Suppressor macrophage treated with lipopolysaccharide for 4 hours (primary cell): Measurements from ENCODE around the gene HGFAC.
A peak's percentile ranks its signal among the peaks of the same experiment; 100 is the strongest.
"Not testable (repeated sequence)": the region's sequence is repeated elsewhere in the genome, so short reads cannot be mapped to it uniquely, and the experiment has no call there.

Experiments used
- DNase-seq: peaks from one replicate; pipeline ENCODE4 v3.0.0-alpha.2; 2020

The HGFAC gene

DNA sequence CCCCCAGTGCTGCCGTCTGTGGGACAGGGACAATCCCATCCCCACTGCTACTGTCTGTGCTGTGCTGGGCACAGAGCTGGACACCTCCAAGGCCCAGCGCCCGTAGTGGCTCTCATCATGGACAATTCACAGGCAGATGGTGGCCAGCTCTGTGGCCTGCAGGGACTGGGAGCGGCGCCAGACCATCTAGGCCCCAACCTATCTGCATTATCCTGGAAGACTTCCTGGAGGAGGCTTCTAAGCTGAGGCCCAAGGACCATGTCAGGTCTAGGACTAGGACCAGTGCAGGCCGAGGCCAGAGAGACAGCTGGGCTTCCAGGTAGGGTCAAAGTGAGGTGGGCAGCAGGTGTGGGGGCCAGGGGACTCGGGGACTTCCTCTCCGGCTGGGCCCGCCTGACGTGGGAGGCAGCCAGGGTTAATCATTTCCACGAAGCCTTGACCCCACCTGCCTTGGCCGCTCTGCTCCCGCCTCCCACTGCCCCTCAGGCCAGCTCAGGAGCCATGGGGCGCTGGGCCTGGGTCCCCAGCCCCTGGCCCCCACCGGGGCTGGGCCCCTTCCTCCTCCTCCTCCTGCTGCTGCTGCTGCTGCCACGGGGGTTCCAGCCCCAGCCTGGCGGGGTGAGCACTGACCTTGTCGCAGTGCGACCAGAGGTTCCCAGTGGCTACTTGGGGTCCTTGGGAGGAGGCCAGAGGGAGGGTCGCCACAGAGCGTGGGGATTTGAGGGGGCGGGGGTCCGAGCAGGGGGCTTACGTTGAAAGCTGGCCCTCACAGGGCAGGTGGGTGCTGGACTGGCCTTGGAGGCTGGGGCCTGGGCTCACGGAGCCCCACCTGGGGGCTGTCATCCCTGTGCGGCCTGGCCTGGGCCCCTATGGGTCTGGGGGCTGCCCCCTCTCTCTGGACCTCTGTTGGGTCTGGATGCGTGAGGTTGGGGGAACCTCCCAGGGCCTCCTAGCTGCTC is at the start of gene HGFAC:
TSS of gene HGFAC (plus strand) at position 468 of the 959 bp plus-strand sequence. CDS start at position 502, 34 bp downstream.
- no peak for DNase-seq

DNA sequence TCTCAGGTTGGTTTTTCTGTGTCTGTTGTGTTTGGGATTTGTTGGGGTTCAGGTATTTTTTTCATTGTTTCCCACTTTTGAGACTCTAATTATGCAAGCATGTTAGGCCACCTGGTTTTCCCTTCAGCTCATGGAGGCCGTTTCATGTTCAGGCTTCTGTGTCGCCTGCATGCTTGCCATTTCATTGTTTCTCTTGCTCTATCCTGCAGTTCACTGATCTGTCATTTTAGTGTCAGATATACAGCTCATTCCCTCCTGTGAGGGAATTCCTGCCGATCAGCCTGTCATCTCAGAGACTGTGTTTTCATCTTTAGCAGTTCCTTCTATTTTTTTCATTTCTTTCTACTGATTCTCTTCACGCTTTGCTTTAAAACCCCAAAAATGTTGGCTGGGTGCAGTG is 49.4 kb upstream of the HGFAC start:
- no peak for DNase-seq

DNA sequence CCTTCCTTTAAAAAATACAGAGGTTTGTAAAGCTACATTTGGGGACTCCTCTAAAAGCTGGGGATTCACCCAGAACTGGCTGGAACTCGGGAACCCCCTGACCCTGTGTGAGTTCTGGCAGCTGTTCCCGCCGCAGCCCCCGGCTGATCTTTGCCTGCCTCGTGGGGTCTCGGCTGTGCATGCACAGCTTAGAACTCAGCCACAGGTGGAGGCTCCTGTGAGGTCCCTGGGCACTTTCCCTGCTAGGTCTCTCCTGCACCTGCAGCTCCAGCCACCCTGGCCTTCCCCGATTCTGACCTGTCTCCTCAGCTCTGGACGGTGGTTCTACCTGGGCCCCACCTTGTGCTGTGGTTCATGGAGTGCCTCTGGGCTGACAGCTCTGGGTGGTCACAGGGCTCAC is 48.6 kb upstream of the HGFAC start:
- no peak for DNase-seq

DNA sequence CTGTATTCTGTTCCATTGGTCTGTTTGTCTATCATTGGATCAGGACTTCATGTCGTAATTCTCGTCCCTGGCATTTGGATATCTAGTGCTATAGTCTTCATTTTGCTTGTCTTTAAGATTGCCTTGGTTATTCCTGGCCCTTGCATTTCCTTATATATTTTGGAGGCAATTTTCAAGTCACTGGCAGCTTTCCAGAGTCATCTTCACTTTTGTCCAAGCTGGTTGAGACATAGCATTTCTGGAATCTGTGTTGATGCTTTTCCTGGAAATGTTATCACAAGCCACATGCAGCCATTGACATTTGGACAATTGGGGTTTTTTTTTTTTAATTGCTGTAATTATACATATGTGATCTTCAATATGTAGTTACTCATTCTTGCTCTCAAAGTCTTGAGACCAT is 45.2 kb upstream of the HGFAC start:
- no peak for DNase-seq

DNA sequence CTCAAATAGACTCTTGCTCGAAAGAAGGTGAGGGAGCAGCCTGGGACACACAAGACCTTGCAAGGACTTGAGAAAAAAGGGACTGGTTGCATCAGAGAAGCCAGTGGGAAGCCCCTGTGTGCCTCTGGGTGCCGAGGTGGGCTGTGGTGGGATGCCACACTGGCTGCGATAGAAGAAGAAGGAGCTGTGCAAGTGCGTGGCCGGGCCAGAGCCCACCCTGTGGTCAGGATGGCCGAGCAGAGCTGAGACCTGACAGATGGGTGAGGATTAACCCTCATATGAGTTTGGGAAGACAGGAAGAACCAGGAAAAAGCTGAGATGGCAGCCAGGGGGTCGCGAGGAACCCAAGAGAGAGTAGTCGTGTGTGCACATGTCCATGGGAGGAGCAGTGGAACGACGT is 44.6 kb upstream of the HGFAC start:
- DNase-seq: no peak

DNA sequence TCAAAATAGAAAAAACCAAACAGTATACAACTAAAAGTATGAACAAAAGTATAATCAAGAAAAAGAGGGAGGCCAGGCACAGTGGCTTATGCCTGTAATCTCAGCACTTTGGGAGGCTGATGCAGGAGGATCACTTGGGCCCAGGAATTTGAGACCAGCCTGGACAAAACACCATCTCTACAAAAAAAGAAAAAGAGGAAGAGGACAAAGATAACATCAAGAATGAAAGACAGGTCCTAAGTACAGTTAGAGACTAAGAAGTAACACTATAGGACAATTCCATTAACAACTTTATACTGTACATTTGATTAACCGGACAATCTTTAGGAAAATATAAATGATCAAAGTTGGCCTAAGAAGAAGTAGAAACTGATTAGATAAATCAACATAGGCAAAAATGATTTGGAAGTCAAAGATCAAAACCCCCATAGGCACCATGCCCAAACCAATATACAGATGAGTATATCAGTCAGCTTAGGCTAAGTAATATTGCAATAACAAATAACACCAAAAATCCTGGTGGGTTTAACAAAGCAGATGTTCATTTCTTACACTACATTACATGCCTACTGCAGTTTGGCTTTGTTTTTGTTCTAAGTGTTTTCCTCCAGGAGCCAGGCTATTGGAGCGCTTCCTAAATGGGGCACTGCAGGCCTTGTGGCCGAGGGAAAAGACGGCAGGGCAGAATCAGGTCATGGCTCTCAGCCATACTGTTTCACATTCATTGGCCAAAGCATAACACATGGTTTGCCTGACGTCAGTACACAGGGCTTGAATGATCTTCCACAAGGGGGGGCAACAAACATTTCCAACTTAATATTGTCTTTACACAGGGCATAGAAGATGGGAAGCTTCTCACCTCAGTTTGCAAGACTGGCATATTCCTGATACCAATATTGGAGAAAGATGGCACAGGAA is 42.2 kb upstream of the HGFAC start:
- no peak for DNase-seq

DNA sequence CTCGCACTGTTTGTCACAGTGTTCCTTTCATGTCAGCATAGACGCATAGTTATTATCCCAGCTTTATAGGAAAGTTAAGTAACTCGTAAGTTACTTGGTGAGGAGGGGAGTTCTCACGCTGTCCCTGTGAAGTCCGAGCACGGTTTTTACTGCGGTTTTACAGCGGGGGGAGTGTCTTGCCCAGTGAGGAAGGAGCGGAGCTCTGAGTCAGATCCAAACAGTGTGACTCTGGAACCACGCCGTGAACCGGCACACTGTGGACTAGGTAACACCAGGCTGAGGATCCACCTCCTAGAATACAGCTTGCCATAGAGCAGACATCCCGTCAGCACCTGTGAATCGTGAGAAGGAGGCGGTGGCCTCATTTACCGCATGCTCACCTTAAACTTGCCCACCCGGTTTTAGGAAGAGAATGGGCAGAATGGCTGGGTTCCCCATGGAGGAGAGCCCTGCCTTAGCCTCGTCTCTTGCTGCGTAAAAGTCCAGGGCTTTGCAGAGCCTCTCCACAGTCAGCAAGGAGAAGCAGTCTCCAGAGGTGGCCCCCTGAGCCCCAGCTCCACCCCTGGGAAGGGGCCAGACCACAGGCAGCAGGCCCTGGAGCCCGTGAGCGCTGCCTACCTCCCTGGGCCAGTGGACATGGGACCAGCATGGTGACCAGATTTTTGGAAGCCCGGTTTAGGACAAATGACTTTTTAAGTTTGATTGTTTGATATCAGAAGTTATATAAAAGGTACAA is 40.2 kb upstream of the HGFAC start:
- DNase-seq: no peak

DNA sequence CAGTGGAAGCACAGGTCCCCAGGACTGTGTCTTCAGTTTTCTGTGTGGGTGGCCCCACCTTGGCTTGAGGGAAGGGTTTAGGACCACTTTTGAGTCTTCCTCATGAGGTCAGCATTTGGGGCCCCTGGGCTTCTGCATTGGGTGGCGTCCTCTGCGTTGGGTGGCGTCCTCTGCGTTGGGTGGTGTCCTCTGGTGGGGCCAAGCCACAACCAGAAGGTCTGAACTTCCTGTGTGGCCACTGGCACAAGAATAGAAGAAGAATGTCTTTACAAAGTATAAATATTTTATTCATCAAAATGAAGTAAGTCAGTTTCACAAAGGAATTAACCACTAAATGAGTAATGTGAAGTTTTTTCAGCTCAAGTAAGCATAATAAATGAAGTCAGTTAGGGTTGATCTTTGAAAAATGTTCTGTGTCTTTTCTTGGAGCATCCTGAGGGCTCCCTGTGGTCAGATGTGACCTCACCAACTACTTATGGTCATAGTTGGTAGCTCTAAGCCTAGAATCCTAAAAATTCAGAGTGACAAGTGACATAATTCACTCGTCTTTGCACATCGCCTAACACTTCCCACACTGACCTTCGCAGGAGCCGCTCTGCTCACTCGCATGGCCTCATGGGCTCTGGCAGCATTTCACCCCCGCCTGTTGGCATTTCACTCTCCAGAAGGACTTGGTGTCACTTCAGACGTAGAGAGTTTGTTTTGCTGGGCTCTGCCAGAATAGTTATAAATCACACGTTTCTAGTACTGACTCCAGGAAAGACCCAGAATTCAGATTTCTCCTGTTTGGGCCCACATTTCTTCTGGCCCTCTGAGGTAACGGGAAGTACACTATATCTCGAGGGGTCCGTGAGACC is 39.0 kb upstream of the HGFAC start:
- DNase-seq: peak; percentile 75

DNA sequence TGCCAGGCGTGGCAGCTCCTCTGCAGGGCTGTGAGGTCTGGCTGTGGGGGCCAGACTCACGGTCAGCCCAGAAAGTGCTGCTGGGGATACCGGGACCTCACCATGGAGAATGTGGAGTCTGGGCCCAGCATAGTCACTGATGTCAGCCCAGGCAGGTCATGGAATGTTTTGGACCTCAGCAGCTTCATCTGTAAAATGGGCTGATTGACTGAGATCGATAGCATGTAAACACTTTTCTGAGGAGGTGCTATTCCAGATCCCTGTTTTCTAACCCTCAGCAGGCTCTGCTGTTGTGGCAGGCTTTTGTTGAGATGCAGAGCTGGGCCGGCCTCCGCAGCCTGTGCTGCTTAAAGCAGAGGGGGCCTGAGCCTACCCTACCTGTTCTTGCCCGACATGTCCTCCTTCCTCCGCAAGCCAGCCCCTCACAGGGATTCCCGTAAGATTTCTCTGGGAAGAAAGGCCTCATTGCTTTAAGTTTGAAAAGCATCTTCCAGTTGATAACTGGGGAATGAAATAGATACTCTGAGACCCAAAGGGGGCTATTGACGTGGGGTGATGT is 38.3 kb upstream of the HGFAC start:
- DNase-seq: no peak

DNA sequence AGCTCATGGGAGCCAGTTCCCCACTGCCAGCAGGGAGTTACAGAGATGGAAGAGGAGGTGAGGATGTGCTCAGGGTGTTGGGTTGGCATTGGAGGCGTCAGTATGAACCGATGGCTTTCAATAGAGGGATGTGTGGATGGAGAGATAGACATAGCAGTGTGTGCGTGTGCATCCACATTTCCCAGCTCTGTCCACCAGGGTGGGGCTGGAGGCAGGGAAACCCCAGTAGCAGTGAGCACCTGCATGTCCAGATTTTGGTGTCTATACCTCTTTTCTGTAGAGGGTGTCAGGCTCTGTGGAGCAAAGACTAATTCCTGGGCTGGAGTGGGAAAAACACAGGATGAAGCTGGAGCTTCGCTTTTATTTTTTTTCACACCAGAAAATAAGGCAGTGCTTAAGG is 37.2 kb upstream of the HGFAC start:
- no peak for DNase-seq

DNA sequence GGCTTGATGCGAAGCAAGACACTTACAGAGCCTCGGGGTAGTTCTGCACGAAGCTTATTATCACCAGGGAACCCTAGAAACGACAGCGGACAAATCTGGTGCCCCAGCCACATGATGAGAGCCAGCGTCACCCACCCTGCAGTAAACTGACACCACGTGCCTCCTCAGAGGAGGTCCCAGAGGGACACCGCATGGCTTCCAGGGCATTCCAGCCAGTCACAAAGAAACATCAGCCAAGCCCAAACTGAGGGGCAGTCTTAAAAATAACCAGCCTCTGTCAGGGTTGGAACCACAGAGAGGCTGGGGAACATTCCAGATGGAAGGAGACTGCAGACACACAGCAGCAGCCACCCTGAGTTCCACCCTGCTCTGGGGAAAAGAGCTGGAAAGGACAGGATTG is 36.6 kb upstream of the HGFAC start:
- DNase-seq: no peak

DNA sequence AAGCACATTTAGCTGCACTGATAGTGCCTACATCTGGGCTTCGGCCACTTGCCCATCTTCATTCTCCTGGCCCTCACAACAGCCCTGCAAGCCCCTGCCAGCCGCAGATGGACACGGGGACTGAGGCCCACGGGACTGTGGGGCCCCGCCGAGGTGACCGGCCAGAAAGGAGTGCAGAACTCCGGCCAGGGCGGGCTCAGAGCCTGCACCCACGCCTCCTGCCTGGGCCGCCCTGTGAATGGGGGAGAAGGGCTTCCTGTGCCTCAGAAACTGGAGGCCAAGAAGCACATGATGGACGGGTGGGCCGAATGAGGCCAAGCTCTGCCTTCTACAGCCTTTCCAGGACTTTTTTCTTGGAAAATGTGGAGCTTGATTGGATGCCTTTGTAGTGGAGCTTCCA is 35.7 kb upstream of the HGFAC start:
- no peak for DNase-seq

DNA sequence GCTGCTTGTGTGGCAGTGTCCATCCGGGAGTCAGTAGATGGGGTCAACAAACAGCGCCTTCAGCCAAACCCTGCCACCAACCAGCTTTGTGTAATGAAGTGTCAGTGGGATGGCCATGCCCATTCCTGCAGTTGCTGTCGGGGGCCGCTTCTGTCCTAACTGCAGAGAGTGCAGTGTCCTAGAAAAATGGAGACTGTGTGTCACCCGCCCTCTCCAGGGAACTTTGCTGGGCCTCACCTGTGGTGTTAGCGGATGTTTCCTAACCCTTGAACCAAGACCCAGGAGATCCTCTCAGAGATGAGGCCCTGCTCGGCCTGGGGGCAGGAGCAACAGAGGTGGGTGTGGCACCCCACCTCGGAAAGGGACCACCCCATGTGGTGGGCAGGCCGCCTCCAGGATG is 35.3 kb upstream of the HGFAC start:
- DNase-seq: no peak

DNA sequence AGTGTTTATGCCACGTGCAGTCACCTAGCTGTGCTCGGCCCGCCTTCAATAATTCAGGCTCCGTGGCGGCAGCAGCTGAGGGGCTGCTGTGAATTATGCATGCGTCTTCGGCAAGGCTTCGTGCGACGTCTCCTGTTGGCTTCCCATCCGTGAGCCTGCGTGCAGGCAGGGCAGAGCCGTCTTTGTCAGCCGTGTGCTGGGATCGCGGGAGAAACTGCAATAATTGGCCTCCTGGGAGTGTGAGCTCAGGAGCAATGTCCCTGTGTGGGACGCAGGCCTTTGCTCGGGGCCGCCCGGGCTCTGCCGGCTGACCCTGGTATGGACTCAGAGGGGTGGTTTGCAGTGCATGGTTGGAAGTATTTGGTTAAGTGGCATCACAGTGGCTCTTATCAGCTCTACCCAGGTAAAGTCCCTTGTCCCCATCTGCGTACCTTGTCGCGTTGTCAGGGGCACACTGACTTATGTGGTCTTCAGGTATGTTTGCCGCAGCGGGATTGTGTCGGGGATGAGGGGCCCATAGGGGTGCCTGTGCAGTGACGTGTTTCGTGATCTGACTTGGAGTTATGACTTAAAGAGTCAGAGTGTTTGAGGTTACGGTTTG is 34.5 kb upstream of the HGFAC start:
- DNase-seq: no peak

DNA sequence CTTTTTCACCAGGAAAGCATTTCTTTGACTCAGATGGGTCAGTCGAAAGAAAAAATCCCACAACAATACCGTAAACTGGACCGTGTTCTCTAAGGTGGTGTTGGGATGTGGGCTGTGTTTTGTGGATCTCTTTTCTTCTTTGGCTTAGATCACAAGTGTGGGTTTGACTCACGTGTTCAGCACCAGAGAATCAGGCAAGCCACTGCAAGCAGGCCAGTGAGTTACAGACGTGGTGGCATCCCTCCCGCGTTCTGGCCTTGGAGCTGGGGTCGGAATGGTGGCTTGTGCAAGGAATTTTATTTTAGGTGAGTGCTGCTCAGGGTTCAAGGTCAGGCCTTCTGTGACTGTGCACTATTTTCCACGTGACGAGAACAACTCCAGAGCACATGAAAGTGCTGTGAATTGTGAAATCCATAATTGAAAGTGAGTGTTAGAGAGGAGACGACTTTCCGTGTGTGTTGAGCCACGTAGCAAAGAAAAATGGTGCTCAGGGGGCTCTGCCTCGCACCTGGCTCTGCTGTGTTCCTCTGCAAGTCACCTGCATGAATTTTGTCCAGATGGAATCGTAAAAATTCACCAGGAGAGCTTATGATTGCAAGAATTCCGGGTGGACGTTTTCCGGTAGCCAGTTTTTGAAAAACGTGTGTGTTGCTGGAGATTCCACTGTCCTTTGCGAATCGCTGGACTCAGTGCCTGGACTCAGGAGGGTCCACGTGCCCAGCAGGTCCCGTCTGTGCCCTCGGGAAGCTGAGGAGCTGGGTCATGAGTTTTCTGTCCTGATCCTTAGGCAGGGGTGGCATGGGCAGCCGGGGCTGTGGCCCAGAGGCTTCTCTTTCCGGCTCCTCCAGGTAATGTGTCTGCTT is 33.6 kb upstream of the HGFAC start:
- DNase-seq: no peak

DNA sequence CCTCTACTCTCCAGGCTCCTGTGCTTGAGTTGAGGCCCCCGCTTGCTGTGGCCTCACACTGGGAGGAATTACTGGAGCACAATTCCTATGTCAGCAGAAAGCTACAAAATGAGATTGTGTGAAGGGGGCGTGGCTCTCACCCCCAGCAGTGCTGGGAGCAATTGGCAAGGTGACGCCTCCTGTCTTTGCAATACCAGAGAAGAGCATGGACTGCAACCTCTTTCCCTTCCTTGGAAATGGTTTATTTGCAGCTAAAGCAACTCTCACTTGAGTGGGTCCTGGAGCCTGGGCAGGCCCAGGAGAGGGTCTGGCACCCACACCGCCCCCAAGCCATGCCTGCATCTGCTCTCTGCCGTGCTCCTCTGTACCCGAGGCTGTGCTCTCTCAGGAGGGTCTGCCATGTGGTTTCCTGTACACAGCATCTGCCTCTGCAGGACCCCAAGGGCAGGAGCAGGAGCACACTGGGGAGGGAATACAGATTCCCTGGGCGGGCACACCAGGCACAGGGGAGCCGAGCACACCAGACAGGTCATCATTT is 32.9 kb upstream of the HGFAC start:
- no peak for DNase-seq

DNA sequence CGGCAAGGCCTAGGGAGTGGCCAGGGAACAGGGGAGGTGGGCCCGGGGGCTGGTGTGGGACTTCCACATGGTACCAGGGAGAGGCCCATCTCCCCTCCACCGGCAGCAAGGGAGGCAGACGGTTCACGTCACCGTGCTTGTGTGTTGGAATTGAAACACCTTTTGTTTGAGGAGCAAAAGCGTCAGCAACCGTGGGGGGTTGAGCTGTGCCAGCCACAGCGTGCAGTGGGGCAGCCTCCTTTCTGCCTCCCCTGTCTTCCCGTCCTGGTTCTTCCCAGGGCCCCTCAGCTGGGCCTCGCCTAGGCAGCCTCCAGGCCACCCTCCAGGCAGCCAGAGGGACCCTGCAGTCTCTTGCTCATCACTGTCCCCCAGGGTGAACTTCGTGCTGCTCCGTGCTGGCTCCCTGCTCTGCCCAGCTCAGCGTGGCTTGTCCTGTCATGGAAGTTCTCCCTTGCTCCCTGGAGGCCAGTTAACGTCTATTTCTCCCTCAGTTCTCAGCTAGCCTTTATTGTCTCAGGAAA is 32.1 kb upstream of the HGFAC start:
- DNase-seq: no peak

DNA sequence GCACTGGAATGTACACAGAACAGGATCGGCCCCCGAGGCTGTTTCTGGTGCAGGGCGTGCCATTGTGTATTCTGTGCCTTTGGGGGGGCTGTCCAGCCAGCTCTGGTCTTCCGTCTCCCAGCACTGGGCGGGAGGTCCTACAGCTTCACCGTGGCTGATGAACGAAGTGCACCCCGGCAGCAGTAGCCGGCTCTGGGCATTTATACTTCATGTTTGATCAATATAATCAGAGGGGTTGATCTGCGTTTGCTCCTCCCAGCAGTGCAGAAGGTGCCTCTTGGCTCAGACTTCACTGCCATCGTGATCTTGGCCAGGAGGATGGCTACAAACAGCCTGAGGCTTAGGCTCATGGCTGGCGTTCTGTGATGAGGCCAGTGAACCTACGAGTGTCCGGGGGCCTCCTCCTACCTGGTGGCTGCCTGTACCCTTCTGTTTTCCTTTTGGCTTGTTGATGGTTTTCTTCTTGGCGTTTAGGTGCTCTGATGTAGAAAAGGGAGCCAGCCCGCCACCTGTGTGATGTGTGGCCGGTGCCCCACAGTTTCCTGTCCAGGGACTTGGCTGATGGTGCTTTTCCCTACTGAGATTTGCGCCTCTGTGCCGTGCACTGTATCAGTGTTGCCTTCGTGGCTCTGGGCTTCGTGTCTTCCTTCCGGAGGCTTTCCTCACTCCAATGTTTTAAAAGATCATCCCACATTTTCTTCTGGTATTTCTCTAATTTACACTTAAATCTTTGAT is 31.2 kb upstream of the HGFAC start:
- DNase-seq: no peak

DNA sequence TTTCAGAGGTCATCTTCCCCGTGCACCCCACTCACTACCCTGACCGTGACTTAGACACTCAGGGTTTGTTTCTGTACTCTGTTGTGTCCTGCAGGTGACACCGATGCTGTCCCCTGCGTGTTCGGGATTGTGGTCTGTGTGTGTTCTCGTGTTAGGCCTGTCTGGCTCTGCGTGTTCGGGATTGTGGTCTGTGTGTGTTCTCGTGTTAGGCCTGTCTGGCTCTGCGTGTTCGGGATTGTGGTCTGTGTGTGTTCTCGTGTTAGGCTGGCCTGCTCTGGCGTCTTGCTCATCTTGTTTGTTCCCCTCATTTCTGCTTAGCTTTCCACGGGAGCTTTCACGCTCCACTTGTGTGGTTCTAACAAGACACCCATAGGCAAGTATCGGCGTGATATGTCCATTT is 30.6 kb upstream of the HGFAC start:
- not testable (repeated sequence) for DNase-seq
